GM12878 (cell line): Measurements from ENCODE around the gene UBR3. TPM values are rescaled to one million over a fixed set of nuclear protein-coding genes. Genes with fewer than 3 reads are reported as not detected.

Source experiments
- ATAC-seq: fragments of 200-7000 bp; cut with Tn5 transposase; 3 replicates; pipeline ENCODE4 v1.9.1; 2020; ENCODE audit warnings: mild to moderate bottlenecking, moderate library complexity
- BruUV-seq: library from RNA; stranded (reverse); fragments of 400-500 nt; replicated peaks from 2 replicates; lab custom pipeline; 2021; lab: Mats Ljungman, UMichigan
- CTCF ChIA-PET: fragments of 300-600 bp; sonication (Branson Sonifier 250); formaldehyde crosslinking; extraction: SDS; loops from one replicate; lab custom pipeline; 2021; ENCODE audit warnings: inconsistent platforms; lab: Yijun Ruan, JAX
- POLR2A ChIA-PET: fragments of 350-600 bp; formaldehyde crosslinking; extraction: SDS; loops from one replicate; lab custom pipeline; 2021; ENCODE audit warnings: inconsistent platforms; lab: Charles Lee
- RAD21 ChIA-PET: fragments of 300-600 bp; sonication (Branson Sonifier 250); formaldehyde crosslinking; loops from one replicate; lab custom pipeline; 2023; ENCODE audit warnings: antibody characterized with exemption; ENCODE audit not compliant: unreplicated experiment; lab: Charles Lee
- SMC1A ChIA-PET: fragments of 300-600 bp; sonication (Branson Sonifier 250); formaldehyde crosslinking; loops from one replicate; lab custom pipeline; 2023; ENCODE audit not compliant: unreplicated experiment, uncharacterized antibody; lab: Charles Lee
- DNase-seq: peaks from one replicate; pipeline ENCODE4 v3.0.0-alpha.2; 2011; ENCODE audit warnings: low read depth, low spot score
- FAIRE-seq: peaks from 3 replicates; lab custom pipeline; 2011; peaks lifted over from hg19 to GRCh38; lab: Jason Lieb, UNC
- H2AFZ ChIP-seq: 2 replicates; pipeline ENCODE4 v1.6.0; 2011; ENCODE audit warnings: low read depth, low read length, control low read depth; ENCODE audit not compliant: control insufficient read depth
- H3K27ac ChIP-seq: 2 replicates; pipeline ENCODE4 v1.5.1; 2011; ENCODE audit warnings: control low read depth; ENCODE audit not compliant: control insufficient read depth, insufficient read depth
- H3K27me3 ChIP-seq, 2 experiments: replicated peaks in 1 of 2; 2 replicates each; pipeline versions ENCODE4 v1.6.0 to v1.6.1; 2011; ENCODE audit warnings: low read length in 1 of 2; ENCODE audit not compliant: control insufficient read depth in 2 of 2, insufficient read depth in 2 of 2
- H3K36me3 ChIP-seq, 2 experiments: 2 replicates each; pipeline ENCODE4 v1.5.1; 2011; ENCODE audit warnings: low read length in 1 of 2; ENCODE audit not compliant: control insufficient read depth in 2 of 2, insufficient read depth in 2 of 2
- H3K4me1 ChIP-seq: 2 replicates; pipeline ENCODE4 v1.6.1; 2011; ENCODE audit warnings: mild to moderate bottlenecking, low read length, moderate library complexity, mixed read lengths; ENCODE audit not compliant: control insufficient read depth, insufficient read depth
- H3K4me2 ChIP-seq: 2 replicates; pipeline ENCODE4 v1.6.0; 2011; ENCODE audit warnings: control low read depth; ENCODE audit not compliant: control insufficient read depth, insufficient read depth
- H3K4me3 ChIP-seq: fragments of 200-600 bp; sonication (generic); 2 replicates; pipeline ENCODE4 v1.5.1; 2016
- H3K79me2 ChIP-seq: 2 replicates; pipeline ENCODE4 v1.6.0; 2011; ENCODE audit warnings: low read length; ENCODE audit not compliant: control insufficient read depth, insufficient read depth
- H3K9ac ChIP-seq: 2 replicates; pipeline ENCODE4 v1.8.0; 2011; ENCODE audit warnings: low read length, control low read depth, mixed read lengths; ENCODE audit not compliant: control insufficient read depth, insufficient read depth
- H3K9me3 ChIP-seq: replicated peaks from 3 replicates; pipeline ENCODE4 v1.5.1; 2011; ENCODE audit warnings: mild to moderate bottlenecking, low read length; ENCODE audit not compliant: control insufficient read depth, insufficient read depth
- H4K20me1 ChIP-seq: 2 replicates; pipeline ENCODE4 v1.6.0; 2011; ENCODE audit not compliant: control insufficient read depth, insufficient read depth
- E2F8 ChIP-seq: fragments of 450-650 bp; IDR thresholded peaks from 2 replicates; pipeline ENCODE4 v1.6.1; 2018; ENCODE audit warnings: mild to moderate bottlenecking, low read depth, moderate library complexity; ENCODE audit not compliant: partially characterized antibody
- E4F1 ChIP-seq: fragments of 450-650 bp; IDR thresholded peaks from 2 replicates; pipeline ENCODE4 v1.6.1; 2018; ENCODE audit warnings: borderline replicate concordance, mild to moderate bottlenecking; ENCODE audit not compliant: partially characterized antibody
- ELK1 ChIP-seq: IDR thresholded peaks from 2 replicates; pipeline ENCODE4 v1.6.1; 2012; ENCODE audit warnings: low read depth, low read length, improper control_type of control experiment
- FOXK2 ChIP-seq: fragments of 450-650 bp; IDR thresholded peaks from 2 replicates; pipeline ENCODE4 v1.6.1; 2017; ENCODE audit warnings: mild to moderate bottlenecking, moderate library complexity
- HSF1 ChIP-seq: fragments of 150-350 bp; IDR thresholded peaks from 2 replicates; pipeline ENCODE4 v1.6.1; 2014; ENCODE audit warnings: mild to moderate bottlenecking, low read depth, low read length
- KLF5 ChIP-seq: fragments of 450-650 bp; IDR thresholded peaks from 2 replicates; pipeline ENCODE4 v1.6.1; 2014; ENCODE audit warnings: mild to moderate bottlenecking; ENCODE audit not compliant: partially characterized antibody
- LARP7 ChIP-seq: fragments of 450-650 bp; IDR thresholded peaks from 2 replicates; pipeline ENCODE4 v1.6.1; 2017; ENCODE audit warnings: mild to moderate bottlenecking
- NBN ChIP-seq: fragments of 450-650 bp; IDR thresholded peaks from 2 replicates; pipeline ENCODE4 v1.6.1; 2016
- TCF12 ChIP-seq: IDR thresholded peaks from 2 replicates; pipeline ENCODE4 v1.6.1; 2011; ENCODE audit warnings: low read depth, mild to moderate bottlenecking, low read length
- ZNF592 ChIP-seq: fragments of 450-650 bp; IDR thresholded peaks from 2 replicates; pipeline ENCODE4 v1.6.1; 2017; ENCODE audit warnings: mild to moderate bottlenecking, moderate library complexity
- WGBS: methylation state at CpG from one replicate; pipeline ENCODE4 v1.1.6; 2016; ENCODE audit warnings: low lambda C conversion rate; ENCODE audit not compliant: insufficient replicate concordance, insufficient coverage; ENCODE audit errors: missing lambda C conversion rate; 5-methylcytosine and 5-hydroxymethylcytosine counted together
- in situ Hi-C: fragments of 300-500 bp; cut with MboI; formaldehyde crosslinking; loops from 9 replicates; pipeline ENCODE4 v1.14.3; 2018; ENCODE audit warnings: mixed read lengths
- intact Hi-C: fragments of 100-400 bp; cut with micrococcal nuclease; formaldehyde crosslinking; loops from one replicate; pipeline ENCODE4 v1.14.2; 2022; ENCODE audit not compliant: unreplicated experiment
- polyA plus RNA-seq, 11 experiments: library from polyadenylated mRNA; depleted of rRNA in 4 of 11; unstranded in 6 of 11; stranded (reverse) in 5 of 11; fragments of >200 nt; fragmentation: Nextera tagmentation in 4 of 11; fragmentation: Illumina TruSeq in 1 of 11; extraction: Ambion mirVana in 4 of 11; extraction: Trizol in 1 of 11; gene quantifications; 1 replicate in 1 of 11; 2 replicates in 10 of 11; pipeline versions ENCODE4 v1.2.1 to v1.2.3, GENCODE V29; 2011 to 2016; ENCODE audit warnings: inconsistent platforms in 2 of 11, missing spikeins in 2 of 11, low read depth in 1 of 11
- total RNA-seq, 4 experiments: library from RNA; depleted of rRNA in 3 of 4; stranded (reverse); fragments of >200 nt in 3 of 4; fragmentation: Illumina TruSeq in 1 of 4; extraction: Trizol in 1 of 4; gene quantifications; 2 replicates each; pipeline versions ENCODE4 v1.2.1 to v1.2.3, GENCODE V29; 2013 to 2021

UBR3 gene
- total and polyA plus RNA-seq, 10 of the 15 experiments (the other 5 are each of a cell fraction or from before 2014, with no cell fraction given), result 3.8 to 22.9 (median 11.2) TPM

GRCh38 chr2:170088776-170089175 lies 261.5 kb downstream of the UBR3 start:
- H3K79me2 ChIP-seq, result no peaks in the 10 kb centered on the region
- RAD21 ChIA-PET, result no interaction called here
- DNase-seq, result no peak
- H3K9ac ChIP-seq, result no peak overlapping the region
- H3K9me3 ChIP-seq, result no peaks in the 10 kb centered on the region
- WGBS, result 96% methylated on average over 5 of the region's 5 CpGs
- CTCF ChIA-PET, result interaction anchor here (1.4 kb wide), 1 partner anchor 10 kb away, joined by 5 read pairs; no protein-coding TSS in a partner anchor
- H3K4me3 ChIP-seq, result no peak overlapping the region
- H4K20me1 ChIP-seq, result no peaks in the 10 kb centered on the region
- ATAC-seq, result no peak
- no peaks in the 10 kb centered on the region for H3K27me3 ChIP-seq
- intact Hi-C loops, result no loop called here
- no peak overlapping the region for H3K27ac ChIP-seq
- in situ Hi-C loops, result no loop called here
- no peak overlapping the region for H3K4me2 ChIP-seq
- H3K36me3 ChIP-seq, result no peaks in the 10 kb centered on the region
- no peak for FAIRE-seq
- no peaks in the 10 kb centered on the region for H3K4me1 ChIP-seq
- no TSS peak for BruUV-seq
- SMC1A ChIA-PET, result interaction anchor here (1.3 kb wide), 1 partner anchor 72 kb away, joined by 4 read pairs; no protein-coding TSS in a partner anchor
- POLR2A ChIA-PET, result no interaction called here
- no peak overlapping the region for H2AFZ ChIP-seq
- TF ChIP-seq ELK1 (no peak), FOXK2 (no peak), TCF12 (no peak), KLF5 (no peak), E4F1 (no peak), NBN (no peak), E2F8 (no peak), LARP7 (no peak), ZNF592 (no peak), HSF1 (no peak)
